Activated CD4-positive, alpha-beta T cell treated with anti-CD3 and anti-CD28 coated beads, Interleukin-2, amount 50 U/mL, for 4 hours (primary cell): ENCODE measurements around the gene BUD13.
"Not testable (repeated sequence)": the region's sequence is repeated elsewhere in the genome, so short reads cannot be mapped to it uniquely, and the experiment has no call there.

ENCODE experiments used
- DNase-seq, 2 experiments: peaks; one replicate each; pipeline ENCODE4 v3.0.0-alpha.2; 2020

The BUD13 gene

DNA sequence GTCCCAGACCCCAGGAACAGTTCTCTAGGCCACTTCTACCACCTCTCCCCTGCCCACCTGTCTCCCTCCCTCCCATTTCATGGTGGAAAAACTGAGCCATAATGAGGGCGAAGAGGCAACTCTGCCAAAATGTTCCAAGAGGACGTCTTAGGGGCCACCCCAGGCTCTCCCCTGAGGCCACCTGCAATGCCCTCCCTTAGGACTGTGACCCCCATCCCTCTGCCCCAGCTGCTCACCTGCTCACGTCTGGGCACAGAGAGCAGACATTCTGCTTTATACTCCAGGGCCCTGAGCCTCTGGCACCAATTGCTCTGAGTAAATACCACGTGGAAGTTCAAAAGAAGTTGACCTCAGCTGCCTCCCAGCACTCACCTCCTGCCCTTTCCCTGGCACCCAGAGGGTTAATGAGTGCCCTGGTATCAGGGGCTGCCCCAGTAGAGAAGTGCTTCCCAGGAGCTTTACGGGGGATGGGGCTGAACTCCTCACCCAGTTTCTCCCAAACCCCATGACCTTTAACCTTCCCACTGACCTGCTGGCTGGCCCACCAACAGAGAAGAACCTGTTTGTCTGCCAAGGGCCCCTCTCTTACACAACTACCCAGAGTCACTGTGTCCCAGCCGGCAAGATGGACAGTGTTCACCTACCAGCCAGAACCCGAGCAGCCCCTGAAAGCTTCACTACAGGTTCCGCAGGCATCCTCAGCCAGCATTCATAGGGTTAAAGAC is 19.5 kb upstream of the BUD13 start:
- no peak for DNase-seq

DNA sequence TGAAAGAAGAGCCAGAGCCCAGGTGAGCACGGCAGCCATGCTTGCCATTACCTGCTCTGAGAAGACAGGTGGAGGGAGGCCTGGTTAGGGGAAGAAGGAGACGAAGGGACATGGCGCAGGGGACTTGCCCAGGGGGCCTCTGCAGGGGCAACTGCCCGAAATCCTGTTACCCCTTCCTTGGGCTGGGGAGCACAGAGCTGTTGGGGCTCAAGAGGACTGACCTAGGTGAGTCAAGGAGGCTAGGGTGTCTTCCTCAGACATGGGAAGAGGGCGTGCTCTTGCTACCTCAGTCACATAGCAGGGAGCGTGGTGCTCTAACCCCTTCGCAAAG is 19.0 kb upstream of the BUD13 start, which contains the start of gene APOA5:
Gene APOA5, minus strand, starts transcription at position 67 of the 331 bp plus-strand sequence. Its CDS starts 19 bp downstream, at position 48.
- DNase-seq: no peak

DNA sequence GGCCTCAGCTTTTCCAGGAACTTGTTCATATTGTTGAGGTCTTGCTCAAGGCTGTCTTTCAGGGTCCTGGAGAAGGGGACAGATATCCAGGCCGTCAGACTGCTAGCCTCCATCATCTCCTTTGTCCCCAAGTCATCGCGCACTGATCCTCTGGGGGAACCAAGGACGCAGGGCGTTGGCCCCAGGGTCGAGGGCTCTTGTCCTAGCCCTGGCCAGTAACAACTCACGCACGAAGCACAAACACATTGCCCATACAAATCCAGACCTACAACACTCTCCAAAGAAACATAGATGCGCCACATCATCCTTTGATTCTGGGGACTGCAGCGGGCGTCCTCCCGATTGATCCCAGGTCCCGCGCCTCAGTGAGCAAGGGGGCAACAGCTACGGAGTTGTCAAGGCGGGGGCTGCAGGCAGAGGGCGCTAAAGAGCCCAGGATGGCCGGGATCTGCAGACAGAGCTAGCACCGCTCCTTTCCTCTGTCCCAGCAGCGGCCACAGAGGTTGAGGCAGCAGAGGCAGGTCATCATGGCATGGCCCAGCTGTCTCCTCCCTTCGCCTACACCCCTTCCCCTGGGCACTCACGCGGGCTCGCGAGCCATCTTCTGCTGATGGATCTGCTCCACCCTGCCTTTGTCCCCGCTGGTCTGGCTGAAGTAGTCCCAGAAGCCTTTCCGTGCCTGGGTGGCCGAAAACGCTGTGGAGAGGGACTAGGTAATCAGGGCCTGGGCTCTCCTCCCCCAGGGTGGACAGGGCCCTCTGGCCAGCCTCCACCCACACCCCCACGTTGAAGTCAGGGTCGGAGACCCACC is 18.4 kb upstream of the BUD13 start:
- DNase-seq: peak; percentile 71 to 74

DNA sequence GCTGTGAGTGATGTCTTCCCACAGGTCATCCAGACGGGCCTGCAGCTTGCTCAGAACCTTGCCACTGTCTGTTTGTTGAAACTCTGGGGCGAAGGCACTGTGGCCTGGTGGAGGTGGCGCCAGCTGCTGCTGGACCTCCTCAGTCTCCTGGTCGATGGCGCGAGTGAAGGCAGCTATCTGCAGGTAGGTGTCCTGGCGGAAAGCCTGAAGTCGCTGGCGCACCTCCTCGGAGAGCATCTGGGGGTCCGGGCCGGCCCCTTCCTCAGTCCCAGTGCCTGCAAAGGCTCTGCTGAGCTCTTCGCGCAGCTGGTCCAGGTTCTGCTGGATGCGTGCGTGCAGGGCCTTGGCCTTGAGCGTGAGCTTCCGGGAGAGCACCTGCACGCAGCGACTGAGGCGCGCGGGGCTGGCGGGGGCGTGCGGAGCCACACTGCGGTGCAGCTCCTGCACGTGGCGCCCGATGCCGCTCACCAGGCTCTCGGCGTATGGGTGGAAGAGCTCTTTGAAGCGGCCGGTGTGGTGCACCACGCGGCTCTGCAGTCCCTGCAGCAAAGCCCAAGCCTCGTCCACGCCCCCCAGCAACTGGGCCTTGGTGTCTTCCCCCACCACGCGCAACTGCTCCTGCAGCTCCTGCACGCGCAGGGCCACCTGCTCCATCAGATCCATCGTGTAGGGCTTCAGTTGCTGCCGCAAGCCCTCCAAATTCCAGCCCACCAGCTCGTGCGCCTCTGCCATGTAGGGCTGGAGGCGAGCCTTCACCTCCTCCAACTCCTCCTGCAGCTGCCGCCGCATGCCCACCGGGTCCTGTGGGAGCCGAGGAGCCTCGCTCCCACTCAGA is 17.6 kb upstream of the BUD13 start:
- DNase-seq: no peak

DNA sequence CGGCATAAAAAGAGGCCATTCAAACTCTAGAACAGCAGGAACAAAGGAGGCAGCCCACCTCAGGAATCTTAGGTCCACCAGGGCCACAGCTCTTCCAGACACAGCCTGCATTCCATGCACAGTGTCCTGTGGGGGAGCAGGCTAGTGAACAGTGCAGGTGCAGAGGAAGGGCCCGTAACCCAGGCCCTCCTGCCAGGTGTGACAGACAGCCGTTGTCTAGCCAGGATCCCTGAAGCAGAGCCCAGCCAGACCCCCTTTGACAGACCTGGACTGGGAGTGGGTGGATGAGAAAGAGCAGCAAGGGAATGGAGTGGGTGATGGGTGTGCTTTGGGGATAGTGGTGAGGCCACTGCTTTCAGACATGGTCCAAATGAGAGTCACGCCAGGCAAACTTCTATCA is 16.2 kb upstream of the BUD13 start:
- no peak for DNase-seq

DNA sequence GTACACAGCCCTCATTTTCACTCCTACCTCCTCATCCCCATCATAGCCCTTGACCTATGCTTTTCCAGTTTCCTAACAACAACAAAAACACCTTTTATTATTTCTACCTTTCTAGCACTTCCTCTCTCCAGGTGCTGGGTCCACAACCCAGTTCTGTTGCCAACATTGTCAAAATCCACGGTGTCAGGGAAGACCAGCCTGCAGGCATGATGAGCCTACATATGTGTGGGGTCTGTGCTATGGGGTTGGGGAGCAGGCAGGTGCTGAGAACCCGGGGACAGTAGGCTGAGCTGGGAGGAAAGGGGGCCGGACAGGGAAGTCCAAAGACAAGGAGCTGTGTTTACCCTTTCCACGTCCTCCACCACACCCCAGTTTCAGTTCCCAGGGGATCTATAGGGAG is 15.7 kb upstream of the BUD13 start:
- no peak for DNase-seq

DNA sequence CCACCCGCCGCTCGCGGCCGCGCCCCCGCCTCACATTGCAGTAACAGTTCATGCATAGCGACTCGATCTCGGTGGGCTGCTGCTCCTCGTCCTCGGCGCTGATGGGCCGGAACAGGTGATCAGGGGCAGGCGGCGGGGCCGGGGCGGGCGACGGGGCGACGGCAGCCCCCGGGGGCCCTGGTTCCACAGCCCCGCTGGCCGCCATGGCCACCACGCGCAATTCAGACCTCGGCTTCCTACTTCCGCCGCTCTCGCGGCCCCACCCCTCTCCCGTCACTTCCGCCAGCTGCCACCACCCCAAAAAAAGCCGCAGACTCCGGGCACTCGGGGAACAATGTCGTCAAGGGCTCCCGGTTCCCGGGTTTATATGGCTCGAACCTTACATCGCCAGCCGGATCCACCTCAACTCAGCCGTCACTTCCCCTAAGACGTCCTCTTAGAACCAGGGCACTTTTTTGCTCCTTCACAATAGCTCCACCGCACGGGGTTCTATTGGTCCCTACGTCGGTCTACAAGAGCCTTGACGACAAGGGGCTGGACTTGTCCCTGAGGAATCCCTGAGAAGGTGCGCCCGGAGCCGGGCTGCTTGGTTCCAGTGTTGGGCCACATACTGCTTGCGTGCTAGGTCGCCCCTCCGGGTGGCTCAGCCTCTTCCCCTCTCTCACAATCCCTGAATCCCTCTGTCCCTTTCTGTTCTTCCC is 15.1 kb upstream of the BUD13 start, which contains the start of gene ZPR1:
Gene ZPR1, minus strand, starts transcription at position 238 of the 701 bp plus-strand sequence. Its CDS starts 33 bp downstream, at position 205.
- DNase-seq: peak; percentile 79 to 81

DNA sequence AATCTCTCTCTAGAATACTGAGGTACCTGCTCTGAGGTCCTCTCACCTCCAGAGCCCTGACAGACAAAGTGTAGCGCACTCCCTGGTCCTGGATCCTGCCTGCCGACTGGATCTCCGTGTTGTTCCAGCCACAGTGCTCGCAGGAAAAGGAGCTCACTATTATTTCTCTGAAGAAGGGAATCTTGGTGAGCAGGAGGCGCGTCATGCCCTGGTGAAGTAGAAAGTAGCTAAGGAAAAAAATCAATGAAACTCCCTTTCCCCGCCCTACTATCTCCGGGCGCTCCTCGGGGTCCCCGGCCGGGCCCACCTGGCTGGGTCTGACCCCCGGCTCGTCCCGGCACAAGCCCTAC is 14.6 kb upstream of the BUD13 start:
- no peak for DNase-seq

DNA sequence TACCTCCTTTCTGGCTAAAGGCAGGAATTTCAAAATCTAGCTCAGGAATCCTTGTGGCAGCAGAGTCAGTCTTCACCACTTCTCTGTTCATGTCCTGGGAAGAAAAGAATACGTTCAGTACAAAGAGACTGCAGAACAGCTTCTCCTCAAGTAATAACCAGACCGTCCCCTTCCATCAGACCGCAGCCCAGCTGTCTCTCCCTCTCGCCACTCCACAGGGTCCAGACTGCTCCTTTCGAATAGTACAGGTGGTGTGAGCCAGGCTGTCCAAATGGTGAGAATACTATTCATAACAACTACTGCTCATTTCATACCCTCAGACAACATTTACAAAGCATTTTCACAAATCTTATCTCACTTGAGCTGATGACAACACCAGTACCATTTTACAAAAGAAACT is 14.2 kb upstream of the BUD13 start:
- DNase-seq: no peak

DNA sequence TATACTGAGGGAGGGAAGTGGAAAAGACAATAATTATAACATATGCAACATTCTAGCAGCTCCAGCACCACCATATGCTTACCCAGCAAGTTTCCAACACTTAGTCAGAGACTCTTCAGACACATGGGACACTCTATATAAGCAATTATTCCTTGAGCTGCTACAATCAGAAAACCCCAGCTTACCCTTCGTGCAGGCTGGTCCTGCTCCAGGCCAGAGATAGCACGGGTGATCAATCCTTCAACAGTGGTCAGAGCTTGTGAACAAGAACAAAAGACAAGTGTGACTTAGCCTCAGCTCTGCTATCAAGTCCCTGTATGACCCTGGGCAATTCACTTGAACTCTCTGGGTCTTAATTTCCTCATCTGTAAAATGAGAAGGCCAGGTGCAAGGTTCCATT is 13.5 kb upstream of the BUD13 start:
- no peak for DNase-seq

DNA sequence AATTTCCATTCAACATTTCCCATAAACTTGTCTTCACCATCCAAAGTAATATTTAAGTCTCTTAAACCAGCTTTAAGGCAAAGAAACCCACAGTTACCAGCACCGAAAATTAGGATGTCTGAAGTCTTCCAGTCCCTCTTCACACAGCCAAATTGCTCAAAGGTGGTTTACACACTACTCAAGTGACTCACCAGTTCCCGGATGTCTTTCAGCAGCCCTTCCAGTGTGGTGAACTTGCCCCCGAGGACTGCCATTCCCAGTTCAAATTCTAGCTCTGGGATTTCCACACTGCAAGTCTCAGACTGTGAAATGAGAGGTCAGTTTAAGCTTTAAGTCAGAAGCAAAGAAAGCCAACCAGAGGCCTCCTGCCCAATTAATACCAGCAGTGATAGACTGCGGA is 9.9 kb upstream of the BUD13 start:
- DNase-seq: no peak

DNA sequence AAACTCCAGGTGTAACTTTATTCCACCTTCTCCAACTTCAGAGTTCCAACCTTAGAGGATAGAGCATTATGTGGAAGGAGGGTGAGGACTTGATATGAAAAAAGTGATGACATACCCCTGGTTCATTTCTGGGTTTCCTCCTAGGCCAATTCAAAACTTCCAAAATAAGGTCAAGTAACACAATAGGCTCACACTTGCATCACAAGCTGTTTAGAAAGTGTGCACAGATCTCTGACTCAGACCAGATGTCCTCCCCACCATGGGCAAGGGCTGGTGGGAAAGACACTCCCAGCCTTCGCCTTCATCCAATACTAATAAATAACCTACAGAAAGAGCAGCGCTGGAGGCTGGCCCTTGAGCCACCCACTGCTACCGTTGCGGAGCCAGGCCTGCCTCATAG is 5.8 kb upstream of the BUD13 start:
- no peak for DNase-seq

DNA sequence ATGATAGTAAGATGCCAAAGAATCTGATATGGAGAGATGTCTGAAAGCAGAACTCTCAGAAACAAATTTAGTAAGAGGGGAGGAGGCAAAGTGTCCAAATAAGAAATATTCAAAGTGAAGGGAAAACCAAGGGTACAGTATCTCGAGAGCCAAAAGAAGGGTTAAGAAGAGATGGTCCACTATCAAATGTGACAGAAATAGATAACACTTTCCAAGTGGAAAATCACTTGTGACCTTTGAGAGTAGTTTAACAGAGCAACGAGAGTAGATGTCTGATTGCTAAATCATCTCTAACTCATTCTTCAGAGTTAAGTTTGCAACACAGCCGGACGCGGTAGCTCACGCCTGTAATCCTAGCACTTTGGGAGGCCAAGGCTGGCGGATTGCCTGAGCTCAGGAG is 4.3 kb upstream of the BUD13 start:
- no peak for DNase-seq

DNA sequence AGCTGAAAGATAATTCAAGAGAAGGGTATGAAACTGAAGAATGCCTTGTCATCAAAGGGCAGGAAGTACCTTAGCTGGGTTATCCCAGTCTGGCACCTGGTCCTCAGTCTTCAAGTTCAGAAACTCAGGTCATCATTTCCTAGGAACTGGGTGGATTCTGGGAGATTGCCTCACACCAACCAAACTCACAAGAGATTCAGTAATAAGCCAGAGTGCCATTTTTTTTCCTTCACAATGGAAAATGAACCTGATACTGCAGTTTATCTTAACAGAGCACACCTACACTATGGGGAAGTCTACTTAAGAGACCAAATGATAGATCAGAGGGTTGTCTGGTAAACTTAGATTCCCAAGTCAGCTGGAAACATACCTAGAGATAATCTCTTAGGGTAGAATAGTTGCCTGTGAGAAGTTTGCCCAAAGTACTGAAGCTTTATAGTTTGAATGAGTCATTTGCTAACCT is 3.8 kb upstream of the BUD13 start:
- DNase-seq: no peak

DNA sequence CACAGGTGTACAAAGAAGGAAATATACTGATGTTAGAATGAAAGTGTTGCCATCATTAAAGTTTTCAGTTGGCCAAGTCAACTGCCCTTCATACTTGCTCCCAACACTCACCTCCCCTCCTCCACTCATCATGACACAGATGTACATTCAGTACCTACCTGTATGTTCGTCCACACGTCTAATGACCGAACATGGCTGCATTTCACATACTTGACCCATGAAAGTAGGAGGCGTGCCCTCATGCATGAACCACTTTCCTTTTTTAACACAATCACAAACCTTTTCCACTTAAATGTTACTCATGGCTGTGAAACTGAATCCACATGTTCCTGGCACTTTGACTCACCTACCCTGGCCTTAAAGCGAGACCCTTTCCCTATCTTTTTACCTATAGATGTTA is 3.2 kb upstream of the BUD13 start:
- DNase-seq: no peak

DNA sequence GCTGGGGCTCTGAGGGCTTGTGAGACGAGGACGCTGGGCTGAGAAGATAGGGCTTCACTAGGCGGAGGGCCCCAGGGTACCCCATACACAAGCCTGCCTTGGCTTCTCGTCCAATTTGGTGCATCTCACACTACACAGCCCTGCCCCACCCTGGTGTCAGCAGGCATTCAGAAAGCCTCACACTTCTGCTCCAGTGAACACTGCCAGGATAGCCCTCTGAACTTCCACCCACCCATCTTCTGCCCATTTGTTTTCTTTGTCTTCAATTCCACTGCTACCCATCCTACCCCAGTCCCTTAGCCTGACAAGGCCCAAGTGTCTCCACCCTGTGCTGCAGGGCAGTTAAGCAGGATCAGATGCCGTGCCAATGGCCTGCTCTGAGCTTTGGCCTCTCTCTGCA is 1.9 kb upstream of the BUD13 start:
- no peak for DNase-seq

DNA sequence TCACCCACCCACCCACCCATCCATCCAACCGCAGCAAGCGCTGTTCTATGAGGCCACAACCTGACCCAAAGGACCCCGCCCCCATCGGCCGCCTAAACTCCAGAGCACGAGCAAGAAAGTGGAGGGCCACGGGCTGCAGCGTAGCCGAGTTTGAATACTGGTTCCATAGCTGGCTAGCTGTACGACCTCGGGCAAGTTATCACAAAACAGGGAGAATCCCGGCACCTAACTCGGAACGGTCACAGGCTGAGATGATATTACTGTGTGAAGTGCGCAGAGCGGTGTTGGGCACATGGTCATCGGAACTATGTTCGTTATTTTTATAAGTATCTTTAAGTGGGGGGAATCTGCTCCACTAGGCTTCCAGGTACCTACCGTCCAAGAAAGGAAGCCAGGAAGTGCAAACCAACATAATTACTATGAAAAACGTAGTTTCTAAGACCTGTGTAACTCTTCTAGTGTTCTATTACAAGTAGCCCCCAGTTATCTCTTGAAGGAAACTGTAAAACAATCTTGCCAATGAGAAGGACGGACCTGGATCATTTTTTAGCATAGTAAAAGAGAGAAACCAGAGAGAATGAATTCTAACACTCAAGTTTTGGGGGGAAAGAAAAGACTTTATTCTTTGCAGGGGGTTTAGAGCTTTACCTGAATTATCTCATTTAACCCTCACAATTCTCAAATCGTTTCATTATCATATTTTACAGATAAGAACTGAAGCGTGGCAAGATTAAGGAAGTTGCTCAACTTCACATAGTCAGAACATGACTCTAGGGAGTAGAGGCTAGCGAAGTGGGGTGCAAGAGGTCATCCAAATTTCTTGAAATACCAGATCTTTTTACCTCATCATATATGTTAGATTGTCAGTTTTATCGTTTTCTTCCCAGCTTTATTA is 663 bp upstream of the BUD13 start:
- no peak for DNase-seq

DNA sequence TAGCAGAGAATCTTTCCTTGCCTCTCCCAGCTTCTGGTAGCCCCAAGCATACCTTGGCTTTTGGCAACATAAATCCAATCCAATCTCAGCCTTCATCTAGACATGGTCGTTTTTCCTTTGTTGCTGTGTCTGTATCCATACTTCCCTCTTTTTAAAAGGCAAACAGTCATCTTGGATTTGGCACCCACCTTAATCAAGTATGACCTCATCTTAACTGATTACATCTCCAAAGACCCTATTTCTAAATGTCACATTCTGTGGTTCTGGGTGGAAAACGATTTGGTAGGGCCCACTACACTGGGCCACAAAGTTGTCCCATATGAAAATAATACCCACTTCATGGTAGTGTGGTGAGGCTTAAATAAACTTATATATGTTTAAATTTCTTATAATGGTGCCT is 852 bp downstream of the BUD13 start:
- DNase-seq: no peak

DNA sequence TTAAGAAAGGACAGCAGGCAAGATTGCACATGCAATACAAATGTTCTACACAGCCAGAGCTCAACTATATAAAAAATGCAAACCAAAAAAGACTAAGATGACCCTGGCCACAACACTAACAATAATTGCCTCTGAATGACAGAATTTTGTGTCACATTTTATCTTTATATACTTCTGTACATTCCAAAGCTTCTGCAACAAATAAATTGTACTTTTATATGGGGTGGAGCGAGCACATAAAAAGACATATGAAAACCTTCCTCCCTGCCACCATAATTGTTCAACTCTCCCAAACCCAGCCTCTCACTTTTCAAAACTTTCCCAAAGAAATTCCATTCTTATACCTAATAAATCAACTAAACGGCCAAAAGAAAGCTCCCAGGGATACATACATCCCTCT is 10.7 kb downstream of the BUD13 start:
- no peak for DNase-seq

DNA sequence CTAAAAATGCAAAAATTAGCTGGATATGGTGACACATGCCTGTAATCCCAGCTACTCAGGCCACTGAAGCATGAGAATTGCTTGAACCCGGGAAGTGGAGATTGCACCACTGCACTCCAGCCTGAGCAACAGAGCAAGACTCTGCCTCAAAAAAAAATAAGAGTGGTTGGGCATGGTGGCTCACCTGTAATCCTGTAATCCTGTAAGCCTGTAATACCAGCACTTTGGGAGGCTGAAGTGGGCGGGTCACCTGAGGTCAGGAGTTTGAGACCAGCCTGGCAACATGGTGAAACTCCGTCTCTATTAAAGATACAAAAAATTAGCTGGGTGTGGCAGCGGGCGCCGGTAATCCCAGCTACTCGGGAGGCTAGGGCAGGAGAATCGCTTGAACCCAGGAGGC is 16.7 kb downstream of the BUD13 start:
- DNase-seq: not testable (repeated sequence)

DNA sequence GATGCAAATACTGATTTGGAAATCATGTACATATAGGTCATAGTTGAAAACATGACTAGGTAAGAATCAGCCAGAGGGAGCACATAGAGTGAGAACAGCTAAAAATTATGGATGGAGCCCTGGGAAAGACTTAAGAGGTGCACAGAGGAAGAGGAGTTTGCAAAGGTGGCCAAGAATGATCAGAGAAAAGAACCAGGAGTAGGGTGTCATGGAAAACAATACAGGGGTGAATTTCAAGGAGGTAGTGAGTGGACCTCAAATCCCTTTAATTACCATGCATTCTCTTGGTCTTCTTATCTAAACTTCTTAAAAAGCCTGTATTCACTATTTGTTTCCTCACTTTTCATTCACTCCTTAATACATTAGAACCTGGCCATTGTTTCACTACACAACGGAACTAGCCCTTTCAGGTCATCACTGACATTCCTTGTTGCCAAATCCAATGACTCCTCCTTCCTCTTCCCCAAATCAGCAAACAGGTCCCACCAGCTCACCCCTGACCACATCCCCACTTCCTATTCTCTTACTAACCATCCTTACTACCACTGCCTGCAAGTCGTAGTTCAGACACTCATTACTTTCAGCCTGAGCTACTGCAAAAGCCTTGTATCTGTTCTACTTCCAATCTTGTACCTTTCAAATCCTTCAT is 22.6 kb downstream of the BUD13 start:
- no peak for DNase-seq
